ENCODE results near the gene KLHDC8B. TPM values are rescaled to one million over a fixed set of nuclear protein-coding genes. Genes with fewer than 3 reads are reported as not detected.

The KLHDC8B gene
- total and polyA plus RNA-seq, 2 donors: 9.4 to 24.4 TPM

GRCh38 chr3:49173116-49173791 is 1.9 kb downstream of the KLHDC8B start:
- Histone ChIP-seq H3K4me3 (ENCODE audit: low read length in 2 of 2) (no peak overlapping the region), H3K4me1 (ENCODE audit: control insufficient read depth in 2 of 2, insufficient read depth in 2 of 2, low read length in 2 of 2) (peaks cover 6 to 13% of the 10 kb centered on the region in 2 donors), H3K27me3 (ENCODE audit: control insufficient read depth in 2 of 2, insufficient read depth in 1 of 2, low read length in 1 of 2) (peaks cover 0 to 12% of the 10 kb centered on the region in 2 donors), H3K27ac (ENCODE audit: low read depth in 1 of 2, low read length in 1 of 2) (no peak overlapping the region), H3K9me3 (ENCODE audit: control insufficient read depth in 2 of 2, insufficient read depth in 1 of 2, low read length in 1 of 2) (no peaks in the 10 kb centered on the region), H3K36me3 (ENCODE audit: control insufficient read depth in 2 of 2, insufficient read depth in 2 of 2, low read length in 1 of 2) (no peaks in the 10 kb centered on the region)
- 82% methylated on average over 3 of the region's 3 CpGs for WGBS
- no peak for DNase-seq (ENCODE audit: low read depth in 6 of 9, low spot score in 9 of 9)

- H3K36me3 ChIP-seq (ENCODE audit: control insufficient read depth in 2 of 2, insufficient read depth in 2 of 2, low read length in 1 of 2): no peaks in the 10 kb centered on the region
- no peak for DNase-seq (ENCODE audit: low read depth in 6 of 9, low spot score in 9 of 9)
- WGBS: 89% methylated on average over 4 of the region's 4 CpGs
- no peak overlapping the region for H3K27ac ChIP-seq (ENCODE audit: low read depth in 1 of 2, low read length in 1 of 2)
- no peaks in the 10 kb centered on the region for H3K9me3 ChIP-seq (ENCODE audit: control insufficient read depth in 2 of 2, insufficient read depth in 1 of 2, low read length in 1 of 2)
- no peak overlapping the region for H3K4me3 ChIP-seq (ENCODE audit: low read length in 2 of 2)
- H3K27me3 ChIP-seq (ENCODE audit: control insufficient read depth in 2 of 2, insufficient read depth in 1 of 2, low read length in 1 of 2): peaks cover 0 to 12% of the 10 kb centered on the region in 2 donors
- peaks cover 6 to 13% of the 10 kb centered on the region in 2 donors for H3K4me1 ChIP-seq (ENCODE audit: control insufficient read depth in 2 of 2, insufficient read depth in 2 of 2, low read length in 2 of 2)
Observed at GRCh38 chr3:49173792-49174170, 2.4 kb downstream of the KLHDC8B start.

- H3K27ac ChIP-seq (ENCODE audit: low read depth in 1 of 2, low read length in 1 of 2): no peak overlapping the region
Observed at GRCh38 chr3:49174397-49174985, 3.1 kb downstream of the KLHDC8B start.

GRCh38 chr3:49175530-49175929 is 4.1 kb downstream of the KLHDC8B start:
- WGBS: 98% methylated on average over 8 of the region's 8 CpGs
- H3K9me3 ChIP-seq (ENCODE audit: control insufficient read depth in 2 of 2, insufficient read depth in 1 of 2, low read length in 1 of 2): no peaks in the 10 kb centered on the region
- no peak overlapping the region for H3K27ac ChIP-seq (ENCODE audit: low read depth in 1 of 2, low read length in 1 of 2)
- peaks cover 0 to 12% of the 10 kb centered on the region in 2 donors for H3K27me3 ChIP-seq (ENCODE audit: control insufficient read depth in 2 of 2, insufficient read depth in 1 of 2, low read length in 1 of 2)
- H3K36me3 ChIP-seq (ENCODE audit: control insufficient read depth in 2 of 2, insufficient read depth in 2 of 2, low read length in 1 of 2): no peaks in the 10 kb centered on the region
- DNase-seq (ENCODE audit: low read depth in 6 of 9, low spot score in 9 of 9): no peak
- H3K4me1 ChIP-seq (ENCODE audit: control insufficient read depth in 2 of 2, insufficient read depth in 2 of 2, low read length in 2 of 2): peaks cover 6 to 13% of the 10 kb centered on the region in 2 donors
- no peak overlapping the region for H3K4me3 ChIP-seq (ENCODE audit: low read length in 2 of 2)

More at GRCh38 chr3:49174397-49174985, 3.1 kb downstream of the KLHDC8B start:
- H3K27me3 ChIP-seq (ENCODE audit: control insufficient read depth in 2 of 2, insufficient read depth in 1 of 2, low read length in 1 of 2): peaks cover 0 to 12% of the 10 kb centered on the region in 2 donors
- DNase-seq (ENCODE audit: low read depth in 6 of 9, low spot score in 9 of 9): no peak
- WGBS: 98% methylated on average over 9 of the region's 9 CpGs
- no peaks in the 10 kb centered on the region for H3K36me3 ChIP-seq (ENCODE audit: control insufficient read depth in 2 of 2, insufficient read depth in 2 of 2, low read length in 1 of 2)
- no peak overlapping the region for H3K4me3 ChIP-seq (ENCODE audit: low read length in 2 of 2)
- no peaks in the 10 kb centered on the region for H3K9me3 ChIP-seq (ENCODE audit: control insufficient read depth in 2 of 2, insufficient read depth in 1 of 2, low read length in 1 of 2)
- H3K4me1 ChIP-seq (ENCODE audit: control insufficient read depth in 2 of 2, insufficient read depth in 2 of 2, low read length in 2 of 2): peaks cover 6 to 13% of the 10 kb centered on the region in 2 donors

- H3K27ac ChIP-seq (ENCODE audit: low read depth in 1 of 2, low read length in 1 of 2): no peak overlapping the region
Observed at GRCh38 chr3:49177073-49177472, 5.7 kb downstream of the KLHDC8B start.

GRCh38 chr3:49180116-49180515 is 8.7 kb downstream of the KLHDC8B start:
- no peaks in the 10 kb centered on the region for H3K36me3 ChIP-seq (ENCODE audit: control insufficient read depth in 2 of 2, insufficient read depth in 2 of 2, low read length in 1 of 2)
- H3K9me3 ChIP-seq (ENCODE audit: control insufficient read depth in 2 of 2, insufficient read depth in 1 of 2, low read length in 1 of 2): no peaks in the 10 kb centered on the region
- H3K4me1 ChIP-seq (ENCODE audit: control insufficient read depth in 2 of 2, insufficient read depth in 2 of 2, low read length in 2 of 2): no peaks in the 10 kb centered on the region
- H3K4me3 ChIP-seq (ENCODE audit: low read length in 2 of 2): no peak overlapping the region
- H3K27ac ChIP-seq (ENCODE audit: low read depth in 1 of 2, low read length in 1 of 2): no peak overlapping the region
- no peak for DNase-seq (ENCODE audit: low read depth in 6 of 9, low spot score in 9 of 9)
- peaks cover 0 to 2% of the 10 kb centered on the region in 2 donors for H3K27me3 ChIP-seq (ENCODE audit: control insufficient read depth in 2 of 2, insufficient read depth in 1 of 2, low read length in 1 of 2)

More at GRCh38 chr3:49177073-49177472, 5.7 kb downstream of the KLHDC8B start:
- no peak for DNase-seq (ENCODE audit: low read depth in 6 of 9, low spot score in 9 of 9)
- 92% methylated on average over 2 of the region's 2 CpGs for whole genome bisulfite sequencing
- Histone ChIP-seq H3K4me3 (ENCODE audit: low read length in 2 of 2) (no peak overlapping the region), H3K9me3 (ENCODE audit: control insufficient read depth in 2 of 2, insufficient read depth in 1 of 2, low read length in 1 of 2) (no peaks in the 10 kb centered on the region), H3K27me3 (ENCODE audit: control insufficient read depth in 2 of 2, insufficient read depth in 1 of 2, low read length in 1 of 2) (peaks cover 0 to 3% of the 10 kb centered on the region in 2 donors), H3K36me3 (ENCODE audit: control insufficient read depth in 2 of 2, insufficient read depth in 2 of 2, low read length in 1 of 2) (no peaks in the 10 kb centered on the region), H3K4me1 (ENCODE audit: control insufficient read depth in 2 of 2, insufficient read depth in 2 of 2, low read length in 2 of 2) (peaks cover 0 to under 1% of the 10 kb centered on the region in 2 donors)

GRCh38 chr3:49181351-49181750 is 10.0 kb downstream of the KLHDC8B start:
- H3K4me1 ChIP-seq (ENCODE audit: control insufficient read depth in 2 of 2, insufficient read depth in 2 of 2, low read length in 2 of 2): no peaks in the 10 kb centered on the region
- peaks cover 0 to 2% of the 10 kb centered on the region in 2 donors for H3K27me3 ChIP-seq (ENCODE audit: control insufficient read depth in 2 of 2, insufficient read depth in 1 of 2, low read length in 1 of 2)
- no peaks in the 10 kb centered on the region for H3K9me3 ChIP-seq (ENCODE audit: control insufficient read depth in 2 of 2, insufficient read depth in 1 of 2, low read length in 1 of 2)
- no peak overlapping the region for H3K4me3 ChIP-seq (ENCODE audit: low read length in 2 of 2)
- no peaks in the 10 kb centered on the region for H3K36me3 ChIP-seq (ENCODE audit: control insufficient read depth in 2 of 2, insufficient read depth in 2 of 2, low read length in 1 of 2)
- WGBS: 86% methylated on average over 6 of the region's 6 CpGs
- DNase-seq (ENCODE audit: low read depth in 6 of 9, low spot score in 9 of 9): no peak
- no peak overlapping the region for H3K27ac ChIP-seq (ENCODE audit: low read depth in 1 of 2, low read length in 1 of 2)

GRCh38 chr3:49182682-49183081 is 11.3 kb downstream of the KLHDC8B start:
- no peak overlapping the region for H3K4me3 ChIP-seq (ENCODE audit: low read length in 2 of 2)
- H3K27me3 ChIP-seq (ENCODE audit: control insufficient read depth in 2 of 2, insufficient read depth in 1 of 2, low read length in 1 of 2): peaks cover 0 to 2% of the 10 kb centered on the region in 2 donors
- no peaks in the 10 kb centered on the region for H3K4me1 ChIP-seq (ENCODE audit: control insufficient read depth in 2 of 2, insufficient read depth in 2 of 2, low read length in 2 of 2)
- H3K36me3 ChIP-seq (ENCODE audit: control insufficient read depth in 2 of 2, insufficient read depth in 2 of 2, low read length in 1 of 2): no peaks in the 10 kb centered on the region
- no peaks in the 10 kb centered on the region for H3K9me3 ChIP-seq (ENCODE audit: control insufficient read depth in 2 of 2, insufficient read depth in 1 of 2, low read length in 1 of 2)
- no peak overlapping the region for H3K27ac ChIP-seq (ENCODE audit: low read depth in 1 of 2, low read length in 1 of 2)
- DNase-seq (ENCODE audit: low read depth in 6 of 9, low spot score in 9 of 9): no peak
- 95% methylated on average over 24 of the region's 24 CpGs for WGBS

- DNase-seq (ENCODE audit: low read depth in 6 of 9, low spot score in 9 of 9): no peak
- no peak overlapping the region for H3K27ac ChIP-seq (ENCODE audit: low read depth in 1 of 2, low read length in 1 of 2)
- H3K27me3 ChIP-seq (ENCODE audit: control insufficient read depth in 2 of 2, insufficient read depth in 1 of 2, low read length in 1 of 2): peaks cover 0 to 2% of the 10 kb centered on the region in 2 donors
- H3K36me3 ChIP-seq (ENCODE audit: control insufficient read depth in 2 of 2, insufficient read depth in 2 of 2, low read length in 1 of 2): no peaks in the 10 kb centered on the region
- H3K4me3 ChIP-seq (ENCODE audit: low read length in 2 of 2): no peak overlapping the region
- no peaks in the 10 kb centered on the region for H3K9me3 ChIP-seq (ENCODE audit: control insufficient read depth in 2 of 2, insufficient read depth in 1 of 2, low read length in 1 of 2)
- H3K4me1 ChIP-seq (ENCODE audit: control insufficient read depth in 2 of 2, insufficient read depth in 2 of 2, low read length in 2 of 2): no peaks in the 10 kb centered on the region
- 100% methylated on average over 1 of the region's 1 CpG for WGBS
Observed at GRCh38 chr3:49183873-49184272, 12.5 kb downstream of the KLHDC8B start.

All from thymus (tissue), 11 donors.